Heart right ventricle (tissue), 16 donors: ENCODE results near the gene CACNA1C. TPM values are rescaled to one million over a fixed set of nuclear protein-coding genes. Genes with fewer than 3 reads are reported as not detected.
A peak's percentile ranks its signal among the peaks of the same experiment; 100 is the strongest.
"Not testable (repeated sequence)": the region's sequence is repeated elsewhere in the genome, so short reads cannot be mapped to it uniquely, and the experiment has no call there.

Source experiments
- ATAC-seq, 8 donors: fragments of 200-7000 bp; cut with Tn5 transposase; one replicate each; pipeline ENCODE4 v1.9.1; 2020; ENCODE audit warnings: mild to moderate bottlenecking in 8 of 8, moderate library complexity in 8 of 8, moderate number of reproducible peaks in 1 of 8
- DNase-seq, 2 donors: peaks; one replicate each; pipeline ENCODE4 v3.0.0-alpha.2; 2020
- H3K27ac ChIP-seq, 10 donors: fragments of 200-600 bp; sonication (generic) in 2 of 10; one replicate each; pipeline versions ENCODE4 v1.5.0 to v1.8.0; 2020 to 2022; ENCODE audit warnings: mild to moderate bottlenecking in 3 of 10
- H3K27me3 ChIP-seq, 7 donors: fragments of 200-600 bp; one replicate each; pipeline ENCODE4 v1.8.0; 2021 to 2022; ENCODE audit warnings: mild to moderate bottlenecking in 2 of 7
- H3K36me3 ChIP-seq, 9 donors: fragments of 200-600 bp; sonication (generic) in 1 of 9; one replicate each; pipeline versions ENCODE4 v1.5.0 to v1.8.0; 2020 to 2022; ENCODE audit warnings: mild to moderate bottlenecking in 2 of 9
- H3K4me1 ChIP-seq, 9 donors: fragments of 200-600 bp; sonication (generic) in 1 of 9; one replicate each; pipeline versions ENCODE4 v1.5.0 to v1.8.0; 2020 to 2022; ENCODE audit warnings: mild to moderate bottlenecking in 4 of 9
- H3K4me3 ChIP-seq, 10 donors: fragments of 200-600 bp; sonication (generic) in 2 of 10; one replicate each; pipeline versions ENCODE4 v1.5.0 to v1.8.0; 2020 to 2022; ENCODE audit warnings: mild to moderate bottlenecking in 7 of 10, moderate library complexity in 2 of 10
- H3K9me3 ChIP-seq, 11 donors: fragments of 200-600 bp in 10 of 11; sonication (generic) in 2 of 11; one replicate each; pipeline versions ENCODE4 v1.5.0 to v1.8.0; 2013 to 2022; ENCODE audit warnings: mild to moderate bottlenecking in 2 of 11, control low read depth in 1 of 11, moderate library complexity in 1 of 11
- WGBS, 2 donors: extraction: QIAGEN DNeasy Blood & Tissue Kit; methylation state at CpG; one replicate each; pipeline ENCODE4 v1.1.7; 2013; ENCODE audit warnings: inconsistent platforms in 1 of 2; 5-methylcytosine and 5-hydroxymethylcytosine counted together
- intact Hi-C, 10 donors: fragments of 100-400 bp; cut with DNase I; formaldehyde crosslinking; loops; one replicate each; pipeline versions ENCODE4 v1.11.1 to v1.14.2; 2022
- polyA plus RNA-seq, 2 donors: library from polyadenylated mRNA; stranded (reverse); fragments of 200-250 nt; gene quantifications; one replicate each; pipeline ENCODE4 v1.2.3, GENCODE V29; 2013
- total RNA-seq, 10 donors: library from RNA; stranded (reverse); fragmentation: NEBNext Ultra II Directional in 3 of 10; extraction: Animal tissue kit (Norgen Biotek cat#: 25700) in 3 of 10; gene quantifications; one replicate each; pipeline versions ENCODE4 v1.2.1 to v1.2.4, GENCODE V29; 2021 to 2023
- TF ChIP-seq, protein P1 (sequence below), 9 donors: fragments of 200-600 bp; sonication (generic) in 2 of 9; IDR thresholded peaks; one replicate each; pipeline versions ENCODE4 v1.5.0 to v1.8.0; 2021 to 2022; ENCODE audit warnings: antibody characterized with exemption in 9 of 9, mild to moderate bottlenecking in 5 of 9, moderate library complexity in 1 of 9
- donor health status: Arrhythmogenic right ventricular cardiomyopathy.
- donor health status: ischemic (EF 13 %, LVEDD 7.1; RV severe dilation, severe dysfunction).
- donor health status: healthy with polysubstance abuse.
- donor health status: DM: no; HTN: yes; CAD: no.
- donor health status: DM: no; HTN: no; CAD: no.
- donor health status: ischemic (EF 25% LVEDD 6.9; RV normal size, moderate dysfunction).
- donor health status: ischemic (EF 25% LVEDD 5.7; RV mildly dilated, moderate dysfunction).
- donor health status: healthy.
- donor health status: DM: yes; HTN: yes; CAD: no.
- donor health status: Ischemic cardiomyopathy.
- donor health status: ischemic (EF 35%, LVEDD 5.7; RV mildly dilated, moderate dysfunction).
- donor health status: nonischemic (EF 11% LVEDD 7.7; RV severe dilation, severe dysfunction).
- donor health status: DM: yes; HTN: yes; CAD: no.
- donor health status: PGD.
- donor health status: ischemic (EF 29% LVEDD 5.4; RV normal size, mild dysfunction).
- donor health status: nonischemic (EF 23%, LVEDD 6.1; RV moderate dilation, normal function).

CACNA1C gene
- total and polyA plus RNA-seq, 12 donors, result 19.1 to 222 (median 183) TPM

DNA sequence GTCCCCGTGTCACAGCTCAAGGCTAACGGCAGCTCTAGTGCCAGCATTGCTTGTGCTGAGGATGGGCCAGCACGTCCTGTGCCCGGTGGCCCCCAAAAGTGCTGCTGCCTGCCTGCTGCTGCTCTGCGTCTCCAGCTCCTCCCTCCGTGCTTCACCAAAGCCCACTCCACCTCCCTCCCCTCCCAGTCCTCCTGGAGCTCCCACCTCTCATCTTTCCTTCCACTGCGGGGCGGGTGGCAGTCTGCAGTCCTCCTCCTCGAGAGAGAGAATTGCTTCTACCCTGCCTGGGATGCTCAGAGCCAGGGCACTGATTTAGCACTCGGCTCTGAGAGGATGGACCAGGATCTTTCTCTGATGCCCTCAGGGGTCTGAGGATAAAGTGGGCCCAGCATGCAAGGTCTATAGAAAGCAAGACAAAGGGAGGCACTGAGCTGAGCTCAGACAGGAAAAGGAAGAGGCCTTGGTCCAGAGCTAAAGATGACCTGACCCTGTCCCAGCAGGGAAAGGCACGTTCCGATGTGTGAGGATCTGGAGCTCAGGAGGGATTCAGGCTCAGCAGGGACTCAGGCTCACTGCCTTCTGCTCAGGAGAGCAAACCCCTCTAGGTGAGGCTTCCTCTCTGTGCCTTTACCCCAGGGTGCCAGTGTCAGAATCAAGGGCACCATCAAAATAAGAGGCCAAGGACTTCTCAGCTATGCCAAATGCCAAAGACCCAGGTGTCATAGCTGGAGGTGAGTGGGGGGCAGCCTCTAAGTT is 628.8 kb downstream of the CACNA1C start:
- TF ChIP-seq, protein P1, sequence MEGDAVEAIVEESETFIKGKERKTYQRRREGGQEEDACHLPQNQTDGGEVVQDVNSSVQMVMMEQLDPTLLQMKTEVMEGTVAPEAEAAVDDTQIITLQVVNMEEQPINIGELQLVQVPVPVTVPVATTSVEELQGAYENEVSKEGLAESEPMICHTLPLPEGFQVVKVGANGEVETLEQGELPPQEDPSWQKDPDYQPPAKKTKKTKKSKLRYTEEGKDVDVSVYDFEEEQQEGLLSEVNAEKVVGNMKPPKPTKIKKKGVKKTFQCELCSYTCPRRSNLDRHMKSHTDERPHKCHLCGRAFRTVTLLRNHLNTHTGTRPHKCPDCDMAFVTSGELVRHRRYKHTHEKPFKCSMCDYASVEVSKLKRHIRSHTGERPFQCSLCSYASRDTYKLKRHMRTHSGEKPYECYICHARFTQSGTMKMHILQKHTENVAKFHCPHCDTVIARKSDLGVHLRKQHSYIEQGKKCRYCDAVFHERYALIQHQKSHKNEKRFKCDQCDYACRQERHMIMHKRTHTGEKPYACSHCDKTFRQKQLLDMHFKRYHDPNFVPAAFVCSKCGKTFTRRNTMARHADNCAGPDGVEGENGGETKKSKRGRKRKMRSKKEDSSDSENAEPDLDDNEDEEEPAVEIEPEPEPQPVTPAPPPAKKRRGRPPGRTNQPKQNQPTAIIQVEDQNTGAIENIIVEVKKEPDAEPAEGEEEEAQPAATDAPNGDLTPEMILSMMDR (IDR thresholded peaks at IDR 0.05), result no peak
- H3K36me3 ChIP-seq, result peaks cover 0 to 92% (median 38%) of the 10 kb centered on the region in 9 donors
- no peak for DNase-seq
- ATAC-seq, result no peak
- peaks cover 0 to 15% (median 0%) of the 10 kb centered on the region in 9 donors for H3K4me1 ChIP-seq
- no peak overlapping the region for H3K4me3 ChIP-seq
- no peaks in the 10 kb centered on the region for H3K27me3 ChIP-seq
- no peak overlapping the region for H3K27ac ChIP-seq
- intact Hi-C loops, result loop anchor here in 1 of 10 donors (10.0 kb wide), 1 partner anchor 103 kb away; no protein-coding TSS in a partner anchor
- WGBS, 2 donors, result 65 to 66% methylated on average over 12 of the region's 12 CpGs
- no peaks in the 10 kb centered on the region for H3K9me3 ChIP-seq

DNA sequence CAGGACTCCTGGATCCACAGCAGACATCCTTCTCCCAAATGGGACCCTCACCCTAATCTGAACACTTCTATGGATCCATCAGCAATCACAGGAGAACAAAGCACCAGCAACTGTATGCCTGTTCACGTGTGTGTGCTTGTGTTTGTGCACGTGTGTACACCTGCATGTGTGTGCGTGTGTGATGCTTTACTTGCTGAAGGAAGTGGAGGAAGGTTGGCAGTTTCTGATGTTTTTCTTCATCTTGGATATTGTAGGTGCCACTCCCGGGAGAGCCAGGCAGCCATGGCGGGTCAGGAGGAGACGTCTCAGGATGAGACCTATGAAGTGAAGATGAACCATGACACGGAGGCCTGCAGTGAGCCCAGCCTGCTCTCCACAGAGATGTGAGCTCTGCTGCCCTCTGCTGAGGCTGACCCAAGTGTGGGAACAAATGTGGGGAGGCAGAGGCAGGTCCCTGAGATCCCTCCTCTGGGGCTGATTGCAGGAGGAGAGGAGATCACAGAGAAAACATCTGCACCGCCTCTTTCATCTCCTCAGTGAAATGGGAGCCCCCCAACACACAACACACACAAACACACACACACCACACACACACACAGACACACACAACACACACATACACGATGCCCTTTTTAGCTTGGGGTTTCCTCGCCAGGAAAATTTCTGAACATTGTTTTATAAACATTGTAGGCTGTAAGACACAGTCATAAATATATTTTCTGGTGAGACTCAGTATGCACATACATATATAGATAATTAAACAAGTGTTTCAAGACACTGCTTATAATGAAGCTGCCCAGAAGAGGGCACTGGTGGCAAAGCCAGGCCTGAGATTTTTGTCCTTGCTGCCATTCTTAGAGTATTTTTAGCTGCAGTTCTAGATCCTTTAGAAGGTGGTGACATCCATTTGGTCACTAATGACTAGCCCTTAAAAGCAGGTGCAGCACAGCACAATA is 629.8 kb downstream of the CACNA1C start:
- 65% methylated on average over 10 of the region's 10 CpGs for WGBS, 2 donors
- DNase-seq (no peak), ATAC-seq (peak in 5 of 8 donors; percentile 9 to 56 (median 31))
- Histone ChIP-seq H3K36me3 (peaks cover 0 to 92% (median 32%) of the 10 kb centered on the region in 9 donors), H3K27ac (peak overlapping the region in 4 of 10 donors; percentile 5 to 53 (median 35)), H3K9me3 (no peaks in the 10 kb centered on the region), H3K27me3 (no peaks in the 10 kb centered on the region), H3K4me1 (peaks cover 0 to 17% (median 0%) of the 10 kb centered on the region in 9 donors), H3K4me3 (no peak overlapping the region)
- TF ChIP-seq, protein P1 (IDR thresholded peaks at IDR 0.05), result peak in 7 of 9 donors; percentile 23 to 54 (median 44)
- intact Hi-C loops, result loop anchor here in 1 of 10 donors (10.0 kb wide), 1 partner anchor 102 kb away; no protein-coding TSS in a partner anchor

DNA sequence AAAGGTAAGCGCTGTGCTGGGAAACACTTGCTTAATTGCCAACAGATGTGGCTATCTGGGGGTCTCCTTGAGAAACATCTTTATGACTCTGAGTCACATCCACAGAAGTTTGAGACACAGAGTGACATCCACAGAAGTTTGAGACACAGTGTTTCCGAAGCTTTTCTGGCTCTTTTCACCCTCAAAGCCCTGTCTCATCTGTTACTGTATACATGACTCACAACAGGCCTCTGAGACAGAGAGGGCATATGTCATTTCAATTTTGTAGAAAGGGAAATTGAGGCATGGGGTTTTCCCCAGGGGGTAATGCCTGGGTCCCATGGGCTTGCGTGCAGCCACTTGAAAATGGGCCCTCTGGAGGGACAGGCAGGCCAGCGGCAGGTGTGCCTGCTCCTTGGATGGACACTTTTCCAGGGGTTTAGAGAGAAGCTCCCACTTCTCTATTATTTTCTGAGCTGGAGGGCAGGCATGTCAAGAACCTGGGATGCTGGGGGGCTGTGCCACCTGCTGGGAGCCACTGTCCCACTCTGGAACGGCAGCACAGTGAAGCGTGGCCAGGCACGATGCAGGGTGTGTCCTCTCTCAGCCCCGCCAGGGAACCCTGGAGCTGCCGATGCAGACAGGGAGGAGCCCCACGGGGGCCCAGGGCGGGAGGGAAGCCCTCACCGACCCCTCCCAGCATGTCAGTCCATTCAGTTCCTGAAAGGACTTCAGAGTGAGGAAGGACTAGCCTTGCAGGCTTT is 630.7 kb downstream of the CACNA1C start:
- TF ChIP-seq, protein P1 (IDR thresholded peaks at IDR 0.05), result no peak
- DNase-seq (no peak), ATAC-seq (no peak)
- Histone ChIP-seq H3K36me3 (peaks cover 0 to 93% (median 37%) of the 10 kb centered on the region in 9 donors), H3K27ac (peak overlapping the region in 4 of 10 donors; percentile 5 to 53 (median 35)), H3K9me3 (no peaks in the 10 kb centered on the region), H3K4me3 (no peak overlapping the region), H3K4me1 (peaks cover 0 to 17% (median 0%) of the 10 kb centered on the region in 9 donors), H3K27me3 (no peaks in the 10 kb centered on the region)
- 58 to 61% methylated on average over 12 of the region's 12 CpGs for WGBS, 2 donors
- intact Hi-C loops, result loop anchor here in 1 of 10 donors (10.0 kb wide), 1 partner anchor 101 kb away; no protein-coding TSS in a partner anchor

DNA sequence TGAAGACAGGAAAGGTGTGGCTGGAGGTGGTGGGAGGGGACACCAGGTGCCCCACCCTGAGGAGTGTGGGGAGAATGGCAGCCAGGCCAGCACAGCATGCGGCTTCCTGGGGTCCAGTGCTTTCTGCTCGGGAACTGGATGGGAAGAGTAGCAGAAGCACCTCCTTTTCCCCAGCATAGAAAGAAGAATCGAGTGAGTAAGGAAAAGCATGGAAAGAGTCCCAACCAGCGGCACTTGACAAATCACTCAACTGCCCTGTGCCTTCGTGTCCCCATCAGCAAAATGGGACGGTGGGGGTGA is 631.2 kb downstream of the CACNA1C start:
- WGBS, 2 donors, result 74 to 82% methylated on average over 6 of the region's 6 CpGs
- intact Hi-C loops, result loop anchor here in 1 of 10 donors (10.0 kb wide), 1 partner anchor 101 kb away; no protein-coding TSS in a partner anchor
- peaks cover 0 to 17% (median 0%) of the 10 kb centered on the region in 9 donors for H3K4me1 ChIP-seq
- H3K36me3 ChIP-seq, result peaks cover 0 to 93% (median 42%) of the 10 kb centered on the region in 9 donors
- not testable (repeated sequence) for H3K27me3 ChIP-seq, DNase-seq, H3K27ac ChIP-seq, H3K9me3 ChIP-seq, ATAC-seq, H3K4me3 ChIP-seq

DNA sequence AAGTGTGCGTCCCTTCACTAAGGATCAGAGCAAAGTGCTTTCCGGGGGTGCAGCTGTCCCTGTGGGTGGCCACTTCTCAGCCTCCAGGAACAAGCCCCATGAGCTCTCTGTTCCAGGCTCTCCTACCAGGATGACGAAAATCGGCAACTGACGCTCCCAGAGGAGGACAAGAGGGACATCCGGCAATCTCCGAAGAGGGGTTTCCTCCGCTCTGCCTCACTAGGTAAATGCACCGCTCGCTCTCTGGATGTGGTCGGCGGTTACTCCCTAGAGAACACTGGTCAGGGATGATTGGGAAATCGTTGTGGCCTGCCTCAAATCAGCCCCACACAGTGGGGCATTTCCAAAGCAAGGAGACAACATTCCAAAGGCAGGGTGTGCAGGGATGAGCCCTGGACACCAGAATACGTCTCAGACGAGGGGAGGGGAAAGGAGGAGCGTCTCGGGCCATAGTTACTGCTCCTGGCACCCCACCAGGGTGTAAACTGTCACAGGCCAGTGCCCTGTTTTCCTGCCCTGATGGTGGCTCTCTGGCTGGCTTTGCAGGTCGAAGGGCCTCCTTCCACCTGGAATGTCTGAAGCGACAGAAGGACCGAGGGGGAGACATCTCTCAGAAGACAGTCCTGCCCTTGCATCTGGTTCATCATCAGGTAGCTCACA is 633.0 kb downstream of the CACNA1C start:
- ATAC-seq, DNase-seq: not testable (repeated sequence)
- WGBS, 2 donors, result 81% methylated on average over 20 of the region's 20 CpGs

More for the DNA sequence above, 633.0 kb downstream of the CACNA1C start:
- H3K27me3 ChIP-seq, H3K27ac ChIP-seq, H3K9me3 ChIP-seq, H3K4me3 ChIP-seq: not testable (repeated sequence)
- H3K4me1 ChIP-seq, result peaks cover 0 to 17% (median 0%) of the 10 kb centered on the region in 9 donors
- peaks cover 0 to 93% (median 34%) of the 10 kb centered on the region in 9 donors for H3K36me3 ChIP-seq
- intact Hi-C loops, result loop anchor here in 1 of 10 donors (10.0 kb wide), 1 partner anchor 99 kb away; no protein-coding TSS in a partner anchor
